ENCODE data around the gene RNF220. TPM values are rescaled to one million over a fixed set of nuclear protein-coding genes. Genes with fewer than 3 reads are reported as not detected.

The RNF220 gene
- total and polyA plus RNA-seq, 12 donors: 41.8 to 82.5 (median 58.0) TPM

DNA sequence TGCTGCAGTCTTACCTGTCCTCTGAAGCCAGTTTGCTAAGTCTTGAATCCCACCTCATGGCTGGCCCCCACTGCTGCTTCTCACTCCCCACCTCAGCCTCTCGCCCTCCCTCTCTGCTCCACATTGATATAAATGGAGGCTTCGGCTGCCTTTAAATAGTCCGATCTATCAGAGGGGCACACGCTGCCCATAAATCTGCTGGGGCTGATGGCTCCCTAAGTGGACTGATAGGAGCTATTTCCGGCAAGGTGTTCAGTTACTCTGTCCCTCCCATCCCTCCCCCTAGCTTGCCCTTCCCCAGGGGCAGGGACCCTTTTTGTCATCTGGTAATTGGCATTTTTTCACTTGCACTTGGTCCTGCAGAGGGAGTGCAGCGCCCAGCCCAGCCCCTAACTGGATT lies 160.8 kb downstream of the RNF220 start:
- intact Hi-C loops (cut with DNase I): no loop called here

DNA sequence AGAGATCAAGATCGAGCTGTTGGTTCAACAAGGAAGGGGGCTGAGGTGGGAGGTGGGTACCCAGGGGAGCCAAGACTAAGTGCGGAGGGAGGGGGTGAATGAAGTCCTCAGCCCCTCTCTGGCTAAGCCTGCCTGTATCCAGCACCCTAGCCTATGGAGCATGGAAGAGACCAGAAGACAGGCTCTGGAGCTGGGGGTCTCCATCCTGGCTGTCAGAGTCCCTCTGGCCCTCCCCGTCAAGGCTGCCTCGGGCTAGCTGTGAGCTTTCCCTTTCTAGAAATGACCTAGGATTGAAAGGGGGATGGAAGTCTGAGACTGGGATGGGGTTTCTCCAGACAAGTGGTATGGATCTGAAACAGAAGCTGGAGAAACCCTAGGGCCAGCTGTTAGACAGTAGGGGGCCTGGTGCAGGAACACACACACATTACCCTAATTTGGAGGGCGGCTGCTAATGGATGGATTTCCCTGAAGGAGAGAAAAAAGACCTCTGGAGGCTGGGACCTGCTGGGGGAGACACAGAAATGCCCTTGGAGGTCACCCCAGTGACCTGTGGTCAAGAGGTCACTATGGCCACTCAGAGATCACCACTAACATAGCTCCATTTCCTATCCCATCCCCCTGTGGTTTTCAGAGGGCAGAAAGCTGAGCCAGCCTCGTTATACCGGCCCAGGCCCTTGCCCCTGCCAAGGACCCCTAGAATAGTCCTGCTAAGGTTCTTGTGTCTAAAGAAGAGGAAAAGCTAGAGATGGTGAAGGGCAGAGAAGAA lies 161.4 kb downstream of the RNF220 start:
- 78 to 83% methylated on average over 7 of the region's 7 CpGs for WGBS, 2 donors
- ATAC-seq: no peak

More for the DNA sequence above, 160.8 kb downstream of the RNF220 start:
- TF ChIP-seq, protein P1, sequence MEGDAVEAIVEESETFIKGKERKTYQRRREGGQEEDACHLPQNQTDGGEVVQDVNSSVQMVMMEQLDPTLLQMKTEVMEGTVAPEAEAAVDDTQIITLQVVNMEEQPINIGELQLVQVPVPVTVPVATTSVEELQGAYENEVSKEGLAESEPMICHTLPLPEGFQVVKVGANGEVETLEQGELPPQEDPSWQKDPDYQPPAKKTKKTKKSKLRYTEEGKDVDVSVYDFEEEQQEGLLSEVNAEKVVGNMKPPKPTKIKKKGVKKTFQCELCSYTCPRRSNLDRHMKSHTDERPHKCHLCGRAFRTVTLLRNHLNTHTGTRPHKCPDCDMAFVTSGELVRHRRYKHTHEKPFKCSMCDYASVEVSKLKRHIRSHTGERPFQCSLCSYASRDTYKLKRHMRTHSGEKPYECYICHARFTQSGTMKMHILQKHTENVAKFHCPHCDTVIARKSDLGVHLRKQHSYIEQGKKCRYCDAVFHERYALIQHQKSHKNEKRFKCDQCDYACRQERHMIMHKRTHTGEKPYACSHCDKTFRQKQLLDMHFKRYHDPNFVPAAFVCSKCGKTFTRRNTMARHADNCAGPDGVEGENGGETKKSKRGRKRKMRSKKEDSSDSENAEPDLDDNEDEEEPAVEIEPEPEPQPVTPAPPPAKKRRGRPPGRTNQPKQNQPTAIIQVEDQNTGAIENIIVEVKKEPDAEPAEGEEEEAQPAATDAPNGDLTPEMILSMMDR (IDR thresholded peaks at IDR 0.05): no peak
- DNase-seq: no peak
- no peak overlapping the region for H3K27ac ChIP-seq
- no peaks in the 10 kb centered on the region for H3K9me3 ChIP-seq
- no peaks in the 10 kb centered on the region for H3K36me3 ChIP-seq
- H3K4me1 ChIP-seq: no peaks in the 10 kb centered on the region
- 74 to 75% methylated on average over 6 of the region's 6 CpGs for WGBS, 2 donors
- ATAC-seq: no peak
- no peak overlapping the region for H3K4me3 ChIP-seq
- peaks cover 0 to 50% (median 19%) of the 10 kb centered on the region in 7 donors for H3K27me3 ChIP-seq

DNA sequence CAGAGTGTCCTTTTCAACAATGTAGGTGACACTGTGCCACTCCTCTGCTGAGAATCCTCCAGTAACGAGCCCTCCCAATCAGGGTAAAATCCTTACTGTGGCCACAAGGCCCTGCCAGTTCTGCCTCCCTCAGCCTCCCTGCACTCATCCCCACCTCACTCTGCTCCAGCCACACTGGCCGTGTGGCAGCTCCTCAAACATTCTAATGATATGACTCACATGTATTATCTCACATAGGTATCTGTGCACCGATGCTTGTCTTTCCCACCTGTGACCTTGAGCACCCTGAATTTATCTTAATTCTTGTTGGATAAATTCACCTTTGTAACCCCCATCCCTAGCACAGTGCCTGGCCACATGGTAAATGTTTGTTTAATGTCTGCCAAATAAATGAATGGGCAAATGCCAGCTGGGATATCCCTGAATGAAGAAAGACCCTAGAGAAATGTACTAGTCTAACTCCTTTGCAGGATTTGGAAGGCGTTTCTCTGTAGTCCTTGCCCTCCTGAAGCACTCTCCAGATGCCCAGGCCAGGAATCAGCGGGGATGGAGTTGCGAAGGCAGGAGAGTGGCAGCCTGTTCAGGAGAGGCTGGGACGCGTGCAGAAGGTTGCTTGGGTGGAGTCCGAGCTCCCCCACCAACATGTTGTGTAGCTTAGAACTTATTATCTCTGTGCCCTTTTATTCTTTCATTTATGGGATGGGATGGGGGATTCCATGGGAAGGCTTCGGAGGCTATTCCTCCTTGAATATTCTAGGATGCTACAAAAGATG lies 163.3 kb downstream of the RNF220 start:
- H3K27ac ChIP-seq: no peak overlapping the region
- no peak overlapping the region for H3K4me3 ChIP-seq
- intact Hi-C loops (cut with DNase I): no loop called here
- H3K4me1 ChIP-seq: no peaks in the 10 kb centered on the region
- H3K36me3 ChIP-seq: no peaks in the 10 kb centered on the region
- H3K27me3 ChIP-seq: peaks cover 0 to 43% (median 11%) of the 10 kb centered on the region in 7 donors
- ATAC-seq (no peak), DNase-seq (no peak)
- no peaks in the 10 kb centered on the region for H3K9me3 ChIP-seq
- 79 to 82% methylated on average over 10 of the region's 10 CpGs for WGBS, 2 donors
- TF ChIP-seq, protein P1 (IDR thresholded peaks at IDR 0.05): no peak

More for the DNA sequence above, 161.4 kb downstream of the RNF220 start:
- Histone ChIP-seq H3K4me3 (no peak overlapping the region), H3K9me3 (no peaks in the 10 kb centered on the region), H3K27me3 (peaks cover 0 to 48% (median 17%) of the 10 kb centered on the region in 7 donors), H3K36me3 (no peaks in the 10 kb centered on the region), H3K27ac (no peak overlapping the region), H3K4me1 (no peaks in the 10 kb centered on the region)
- intact Hi-C loops (cut with DNase I): no loop called here
- TF ChIP-seq, protein P1 (IDR thresholded peaks at IDR 0.05): no peak
- no peak for DNase-seq

DNA sequence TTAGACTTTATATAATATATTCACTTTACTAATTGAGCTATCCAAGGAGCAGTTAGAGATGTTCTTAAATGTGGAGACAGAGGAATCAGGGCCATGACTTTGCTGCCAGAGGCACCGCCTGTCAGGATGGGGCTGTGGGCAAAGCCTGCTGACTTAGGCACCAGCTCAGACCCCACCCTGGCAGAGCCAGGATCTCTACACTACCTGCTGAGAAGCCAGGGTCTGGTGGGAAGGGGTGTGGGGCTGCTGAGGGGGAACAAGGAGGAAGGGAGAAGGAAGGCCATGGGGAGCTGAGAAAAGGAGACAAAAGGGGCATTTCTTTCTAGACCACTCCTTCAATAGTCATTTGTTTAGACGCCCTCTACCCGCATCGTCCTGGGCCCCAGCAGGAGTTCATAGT lies 164.4 kb downstream of the RNF220 start:
- Histone ChIP-seq H3K27me3 (peaks cover 0 to 31% (median 7%) of the 10 kb centered on the region in 7 donors), H3K36me3 (no peaks in the 10 kb centered on the region), H3K4me3 (no peak overlapping the region), H3K4me1 (no peaks in the 10 kb centered on the region), H3K27ac (no peak overlapping the region), H3K9me3 (no peaks in the 10 kb centered on the region)
- intact Hi-C loops (cut with DNase I): no loop called here
- 75 to 84% methylated on average over 4 of the region's 4 CpGs for WGBS, 2 donors
- no peak for DNase-seq
- TF ChIP-seq, protein P1 (IDR thresholded peaks at IDR 0.05): no peak
- ATAC-seq: no peak

Measured in heart right ventricle (tissue), 16 donors.